Measurements from ENCODE around the gene CCL23. TPM values are rescaled to one million over a fixed set of nuclear protein-coding genes. Genes with fewer than 3 reads are reported as not detected.
A peak's percentile ranks its signal among the peaks of the same experiment; 100 is the strongest.

CCL23 gene
- total and polyA plus RNA-seq, 12 donors = 0.38 to 1.6 (median 1.5) TPM; not detected in 9

- Histone ChIP-seq H3K4me3 (no peak overlapping the region), H3K27ac (peak overlapping the region in 6 of 10 donors; percentile 8 to 63 (median 12)), H3K27me3 (peaks cover 0 to 5% (median 0%) of the 10 kb centered on the region in 7 donors), H3K4me1 (peaks cover 0 to 43% (median 16%) of the 10 kb centered on the region in 9 donors), H3K36me3 (no peaks in the 10 kb centered on the region), H3K9me3 (no peaks in the 10 kb centered on the region)
- intact Hi-C loops (cut with DNase I) = loop anchor here in 7 of 10 donors (5.0 to 10.0 kb wide), 5 partner anchors 91 to 509 kb away; partner anchors contain the start of gene CCL18 (in 1 of the 7)
- DNase-seq (peak in 1 of 2 donors; percentile 16), ATAC-seq (peak in 4 of 8 donors; percentile 16 to 46 (median 32))
- 59 to 61% methylated on average over 10 of the region's 10 CpGs for WGBS, 2 donors
- no peak for TF ChIP-seq CTCF (IDR thresholded peaks at IDR 0.05)
Measured at GRCh38 chr17:35973333-35974260, 44.2 kb downstream of the CCL23 start.

- H3K9me3 ChIP-seq = no peaks in the 10 kb centered on the region
- H3K36me3 ChIP-seq = no peaks in the 10 kb centered on the region
- intact Hi-C loops (cut with DNase I) = loop anchor here in 7 of 10 donors (5.0 to 10.0 kb wide), 5 partner anchors 92 to 509 kb away; partner anchors contain the start of gene CCL18 (in 1 of the 7)
- no peak overlapping the region for H3K4me3 ChIP-seq
- H3K4me1 ChIP-seq = peaks cover 0 to 43% (median 16%) of the 10 kb centered on the region in 9 donors
- H3K27ac ChIP-seq = peak overlapping the region in 5 of 10 donors; percentile 8 to 63 (median 12)
- ATAC-seq (no peak), DNase-seq (no peak)
- H3K27me3 ChIP-seq = peaks cover 0 to 5% (median 0%) of the 10 kb centered on the region in 7 donors
- no peak for TF ChIP-seq CTCF (IDR thresholded peaks at IDR 0.05)
- 76 to 83% methylated on average over 4 of the region's 4 CpGs for WGBS, 2 donors
Measured at GRCh38 chr17:35972945-35973332, 44.8 kb downstream of the CCL23 start.

- DNase-seq (no peak), ATAC-seq (no peak)
- no peak for TF ChIP-seq CTCF (IDR thresholded peaks at IDR 0.05)
- H3K4me1 ChIP-seq = peaks cover 0 to 43% (median 16%) of the 10 kb centered on the region in 9 donors
- peaks cover 0 to 5% (median 0%) of the 10 kb centered on the region in 7 donors for H3K27me3 ChIP-seq
- peak overlapping the region in 3 of 10 donors; percentile 12 to 63 (median 38) for H3K27ac ChIP-seq
- H3K36me3 ChIP-seq = no peaks in the 10 kb centered on the region
- no peak overlapping the region for H3K4me3 ChIP-seq
- H3K9me3 ChIP-seq = no peaks in the 10 kb centered on the region
- WGBS, 2 donors = 81 to 88% methylated on average over 6 of the region's 6 CpGs
- intact Hi-C loops (cut with DNase I) = loop anchor here in 7 of 10 donors (5.0 to 10.0 kb wide), 5 partner anchors 92 to 510 kb away; partner anchors contain the start of gene CCL18 (in 1 of the 7)
Measured at GRCh38 chr17:35972535-35972934, 45.2 kb downstream of the CCL23 start.

- intact Hi-C loops (cut with DNase I) = loop anchor here in 7 of 10 donors (5.0 to 10.0 kb wide), 5 partner anchors 93 to 510 kb away; partner anchors contain the start of gene CCL18 (in 1 of the 7)
- no peak for TF ChIP-seq CTCF (IDR thresholded peaks at IDR 0.05)
- DNase-seq = no peak
- Histone ChIP-seq H3K4me3 (no peak overlapping the region), H3K27ac (no peak overlapping the region), H3K9me3 (no peaks in the 10 kb centered on the region), H3K27me3 (peaks cover 0 to 3% (median 0%) of the 10 kb centered on the region in 7 donors), H3K36me3 (no peaks in the 10 kb centered on the region), H3K4me1 (peaks cover 0 to 43% (median 16%) of the 10 kb centered on the region in 9 donors)
- WGBS, 2 donors = 78 to 81% methylated on average over 1 of the region's 1 CpG
- no peak for ATAC-seq
Measured at GRCh38 chr17:35972066-35972465, 45.7 kb downstream of the CCL23 start.

Measured in heart right ventricle (tissue), 16 donors.